ENCODE measurements around the gene ERAP2. TPM values are rescaled to one million over a fixed set of nuclear protein-coding genes. Genes with fewer than 3 reads are reported as not detected.

ERAP2 gene
- total and polyA plus RNA-seq, 10 of the 15 experiments (the other 5 are each of a cell fraction or from before 2014, with no cell fraction given) = 4.0 to 28.7 (median 11.7) TPM

DNA sequence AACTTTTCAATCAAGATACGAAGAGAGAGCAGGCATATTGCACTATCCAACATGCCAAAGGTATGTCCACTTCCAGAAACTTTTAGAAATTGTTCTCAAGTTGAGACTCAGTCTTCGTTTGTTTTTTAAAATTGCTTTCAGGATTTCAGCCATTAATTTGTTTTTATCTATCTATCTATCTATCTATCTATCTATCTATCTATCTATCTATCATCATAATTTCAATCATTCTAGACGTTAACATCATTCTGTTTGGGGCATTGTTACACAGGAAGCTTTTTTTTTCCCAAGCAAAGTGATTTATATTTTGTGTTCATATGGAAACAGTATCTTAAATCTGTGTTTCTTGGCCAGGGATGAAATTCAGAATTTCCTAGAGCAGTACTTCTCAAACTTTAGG lies 7.6 kb downstream of the ERAP2 start:
- Histone ChIP-seq H4K20me1 (ENCODE audit: control insufficient read depth, insufficient read depth) (no peaks in the 10 kb centered on the region), H3K4me1 (ENCODE audit: control insufficient read depth, insufficient read depth, low read length) (peaks cover 48% of the 10 kb centered on the region), H3K79me2 (ENCODE audit: control insufficient read depth, insufficient read depth, low read length) (peaks cover 64% of the 10 kb centered on the region), H3K36me3 (ENCODE audit: control insufficient read depth in 2 of 2, insufficient read depth in 2 of 2, low read length in 1 of 2) (peaks cover 1 to 26% of the 10 kb centered on the region in 2 experiments; a peak in 3 of 4 replicates), H3K4me2 (ENCODE audit: control insufficient read depth, insufficient read depth) (peak overlapping the region; percentile 31), H3K27ac (ENCODE audit: control insufficient read depth, insufficient read depth) (peak overlapping the region; percentile 71; the same call in 1 of the 2 replicates), H3K4me3 (peak overlapping the region; percentile 25; the same call in 1 of the 2 replicates), H3K9ac (ENCODE audit: control insufficient read depth, insufficient read depth, low read length) (no peak overlapping the region), H2AFZ (ENCODE audit: control insufficient read depth, low read depth, low read length) (no peak overlapping the region), H3K9me3 (replicated peaks; ENCODE audit: control insufficient read depth, insufficient read depth, low read length) (no peaks in the 10 kb centered on the region), H3K27me3 (replicated peaks in 1 of 2; ENCODE audit: control insufficient read depth in 2 of 2, insufficient read depth in 2 of 2, low read length in 1 of 2) (no peaks in the 10 kb centered on the region)
- ATAC-seq = no peak
- ChIA-PET SMC1A (ENCODE audit: uncharacterized antibody, unreplicated experiment) (interaction anchor here (1.1 to 10.5 kb wide), 4 partner anchors 13 to 48 kb away, joined by 6 to 169 read pairs (median 52); no protein-coding TSS in a partner anchor), RAD21 (ENCODE audit: unreplicated experiment) (interaction anchor here (1.1 to 12.0 kb wide), 5 partner anchors 9 to 52 kb away, joined by 3 to 142 read pairs (median 5); partner anchors contain the start of gene LNPEP), POLR2A (interaction anchor here (2.1 to 5.9 kb wide), 4 partner anchors 7 to 75 kb away, joined by 7 to 31 read pairs (median 26); partner anchors contain the start of gene ERAP2), CTCF (interaction anchor here (1.5 to 6.7 kb wide), 5 partner anchors 8 to 280 kb away, joined by 3 to 55 read pairs (median 8); partner anchors contain the start of gene ERAP2)
- 97% methylated on average over 3 of the region's 3 CpGs for WGBS (ENCODE audit: insufficient coverage, insufficient replicate concordance, low lambda C conversion rate, missing lambda C conversion rate)
- BruUV-seq (replicated peaks) = no TSS peak
- no peak for DNase-seq (ENCODE audit: low read depth, low spot score)
- no peak for FAIRE-seq
- in situ Hi-C loops (cut with MboI) = no loop called here
- intact Hi-C loops (cut with micrococcal nuclease; ENCODE audit: unreplicated experiment) = no loop called here
- TF ChIP-seq CEBPB (IDR thresholded peaks at IDR 0.05; ENCODE audit: borderline replicate concordance in 1 of 2, low read depth in 2 of 2, low read length in 2 of 2) (no peak), TCF7 (IDR thresholded peaks at IDR 0.05; ENCODE audit: borderline replicate concordance) (no peak), RFX5 (IDR thresholded peaks at IDR 0.05; ENCODE audit: low read depth, low read length) (no peak), EZH2 (IDR thresholded peaks at IDR 0.05; ENCODE audit: borderline replicate concordance, control insufficient read depth, low read depth, low read length) (no peak), TBL1XR1 (IDR thresholded peaks at IDR 0.05; ENCODE audit: low read depth, low read length) (no peak), CBX5 (IDR thresholded peaks at IDR 0.05; ENCODE audit: low read depth) (no peak), WRNIP1 (IDR thresholded peaks at IDR 0.05; ENCODE audit: borderline replicate concordance, low read depth, low read length) (no peak), NBN (IDR thresholded peaks at IDR 0.05) (no peak), NFYA (IDR thresholded peaks at IDR 0.05; ENCODE audit: borderline replicate concordance, low read depth, low read length) (no peak), CHD4 (IDR thresholded peaks at IDR 0.05) (no peak), TCF12 (IDR thresholded peaks at IDR 0.05; ENCODE audit: low read depth, low read length) (no peak), BCL11A (IDR thresholded peaks at IDR 0.05; ENCODE audit: low read depth, low read length) (no peak)
- TF ChIP-seq, protein P1, sequence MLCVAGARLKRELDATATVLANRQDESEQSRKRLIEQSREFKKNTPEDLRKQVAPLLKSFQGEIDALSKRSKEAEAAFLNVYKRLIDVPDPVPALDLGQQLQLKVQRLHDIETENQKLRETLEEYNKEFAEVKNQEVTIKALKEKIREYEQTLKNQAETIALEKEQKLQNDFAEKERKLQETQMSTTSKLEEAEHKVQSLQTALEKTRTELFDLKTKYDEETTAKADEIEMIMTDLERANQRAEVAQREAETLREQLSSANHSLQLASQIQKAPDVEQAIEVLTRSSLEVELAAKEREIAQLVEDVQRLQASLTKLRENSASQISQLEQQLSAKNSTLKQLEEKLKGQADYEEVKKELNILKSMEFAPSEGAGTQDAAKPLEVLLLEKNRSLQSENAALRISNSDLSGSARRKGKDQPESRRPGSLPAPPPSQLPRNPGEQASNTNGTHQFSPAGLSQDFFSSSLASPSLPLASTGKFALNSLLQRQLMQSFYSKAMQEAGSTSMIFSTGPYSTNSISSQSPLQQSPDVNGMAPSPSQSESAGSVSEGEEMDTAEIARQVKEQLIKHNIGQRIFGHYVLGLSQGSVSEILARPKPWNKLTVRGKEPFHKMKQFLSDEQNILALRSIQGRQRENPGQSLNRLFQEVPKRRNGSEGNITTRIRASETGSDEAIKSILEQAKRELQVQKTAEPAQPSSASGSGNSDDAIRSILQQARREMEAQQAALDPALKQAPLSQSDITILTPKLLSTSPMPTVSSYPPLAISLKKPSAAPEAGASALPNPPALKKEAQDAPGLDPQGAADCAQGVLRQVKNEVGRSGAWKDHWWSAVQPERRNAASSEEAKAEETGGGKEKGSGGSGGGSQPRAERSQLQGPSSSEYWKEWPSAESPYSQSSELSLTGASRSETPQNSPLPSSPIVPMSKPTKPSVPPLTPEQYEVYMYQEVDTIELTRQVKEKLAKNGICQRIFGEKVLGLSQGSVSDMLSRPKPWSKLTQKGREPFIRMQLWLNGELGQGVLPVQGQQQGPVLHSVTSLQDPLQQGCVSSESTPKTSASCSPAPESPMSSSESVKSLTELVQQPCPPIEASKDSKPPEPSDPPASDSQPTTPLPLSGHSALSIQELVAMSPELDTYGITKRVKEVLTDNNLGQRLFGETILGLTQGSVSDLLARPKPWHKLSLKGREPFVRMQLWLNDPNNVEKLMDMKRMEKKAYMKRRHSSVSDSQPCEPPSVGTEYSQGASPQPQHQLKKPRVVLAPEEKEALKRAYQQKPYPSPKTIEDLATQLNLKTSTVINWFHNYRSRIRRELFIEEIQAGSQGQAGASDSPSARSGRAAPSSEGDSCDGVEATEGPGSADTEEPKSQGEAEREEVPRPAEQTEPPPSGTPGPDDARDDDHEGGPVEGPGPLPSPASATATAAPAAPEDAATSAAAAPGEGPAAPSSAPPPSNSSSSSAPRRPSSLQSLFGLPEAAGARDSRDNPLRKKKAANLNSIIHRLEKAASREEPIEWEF (IDR thresholded peaks at IDR 0.05; ENCODE audit: insufficient replicate concordance, low read depth, low read length) = no peak
- TF ChIP-seq, protein P2, sequence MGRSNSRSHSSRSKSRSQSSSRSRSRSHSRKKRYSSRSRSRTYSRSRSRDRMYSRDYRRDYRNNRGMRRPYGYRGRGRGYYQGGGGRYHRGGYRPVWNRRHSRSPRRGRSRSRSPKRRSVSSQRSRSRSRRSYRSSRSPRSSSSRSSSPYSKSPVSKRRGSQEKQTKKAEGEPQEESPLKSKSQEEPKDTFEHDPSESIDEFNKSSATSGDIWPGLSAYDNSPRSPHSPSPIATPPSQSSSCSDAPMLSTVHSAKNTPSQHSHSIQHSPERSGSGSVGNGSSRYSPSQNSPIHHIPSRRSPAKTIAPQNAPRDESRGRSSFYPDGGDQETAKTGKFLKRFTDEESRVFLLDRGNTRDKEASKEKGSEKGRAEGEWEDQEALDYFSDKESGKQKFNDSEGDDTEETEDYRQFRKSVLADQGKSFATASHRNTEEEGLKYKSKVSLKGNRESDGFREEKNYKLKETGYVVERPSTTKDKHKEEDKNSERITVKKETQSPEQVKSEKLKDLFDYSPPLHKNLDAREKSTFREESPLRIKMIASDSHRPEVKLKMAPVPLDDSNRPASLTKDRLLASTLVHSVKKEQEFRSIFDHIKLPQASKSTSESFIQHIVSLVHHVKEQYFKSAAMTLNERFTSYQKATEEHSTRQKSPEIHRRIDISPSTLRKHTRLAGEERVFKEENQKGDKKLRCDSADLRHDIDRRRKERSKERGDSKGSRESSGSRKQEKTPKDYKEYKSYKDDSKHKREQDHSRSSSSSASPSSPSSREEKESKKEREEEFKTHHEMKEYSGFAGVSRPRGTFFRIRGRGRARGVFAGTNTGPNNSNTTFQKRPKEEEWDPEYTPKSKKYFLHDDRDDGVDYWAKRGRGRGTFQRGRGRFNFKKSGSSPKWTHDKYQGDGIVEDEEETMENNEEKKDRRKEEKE (IDR thresholded peaks at IDR 0.05) = no peak

All from GM12878 (cell line).